Left forelimb (tissue), 1 donor: ENCODE data around the gene TMC8.
A peak's percentile ranks its signal among the peaks of the same experiment; 100 is the strongest.
"Not testable (repeated sequence)": the region's sequence is repeated elsewhere in the genome, so short reads cannot be mapped to it uniquely, and the experiment has no call there.

ENCODE experiments used
- DNase-seq: peaks from one replicate; pipeline ENCODE4 v3.0.0-alpha.2; 2018; ENCODE audit warnings: low spot score

TMC8 gene

DNA sequence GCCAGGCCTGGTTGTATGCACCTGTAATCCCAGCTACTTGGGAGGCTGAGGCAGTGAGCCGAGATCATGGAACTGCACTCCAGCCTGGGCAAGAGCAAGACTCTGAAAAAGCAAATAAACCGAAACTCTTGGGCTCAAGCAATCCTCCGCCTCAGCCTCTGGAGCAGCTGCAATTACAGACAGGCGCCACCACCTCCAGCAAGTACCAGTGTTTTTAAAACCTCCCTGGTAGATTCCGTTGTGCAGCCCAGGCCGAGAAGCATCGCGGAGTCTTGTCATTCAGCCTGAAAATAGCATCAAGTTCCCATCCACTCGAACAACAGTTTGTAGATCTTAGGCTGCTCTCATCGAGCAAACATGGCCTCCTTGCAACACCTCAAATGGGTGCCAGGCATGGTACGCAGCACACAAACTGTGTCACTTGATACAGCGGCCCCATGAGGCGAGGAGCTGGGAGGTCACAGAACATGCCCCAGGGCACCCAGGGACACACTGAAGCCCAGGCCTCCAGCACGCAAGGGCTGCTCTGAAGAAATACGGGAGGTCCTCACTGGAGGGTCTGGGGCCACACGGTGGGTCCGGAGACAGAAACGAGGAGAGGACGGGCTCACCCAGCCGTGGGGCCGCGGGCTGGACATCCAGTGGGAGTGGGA, 20.1 kb upstream of the TMC8 start:
- no peak for DNase-seq

GRCh38 chr17:78111016-78111726, 19.4 kb upstream of the TMC8 start:
- DNase-seq: no peak

- no peak for DNase-seq
Observed at GRCh38 chr17:78111727-78112517, 18.6 kb upstream of the TMC8 start.

- peak; percentile 88 for DNase-seq
Observed at GRCh38 chr17:78112518-78113471, 17.8 kb upstream of the TMC8 start.

- no peak for DNase-seq
Observed at GRCh38 chr17:78113804-78114785, 16.5 kb upstream of the TMC8 start.

DNA sequence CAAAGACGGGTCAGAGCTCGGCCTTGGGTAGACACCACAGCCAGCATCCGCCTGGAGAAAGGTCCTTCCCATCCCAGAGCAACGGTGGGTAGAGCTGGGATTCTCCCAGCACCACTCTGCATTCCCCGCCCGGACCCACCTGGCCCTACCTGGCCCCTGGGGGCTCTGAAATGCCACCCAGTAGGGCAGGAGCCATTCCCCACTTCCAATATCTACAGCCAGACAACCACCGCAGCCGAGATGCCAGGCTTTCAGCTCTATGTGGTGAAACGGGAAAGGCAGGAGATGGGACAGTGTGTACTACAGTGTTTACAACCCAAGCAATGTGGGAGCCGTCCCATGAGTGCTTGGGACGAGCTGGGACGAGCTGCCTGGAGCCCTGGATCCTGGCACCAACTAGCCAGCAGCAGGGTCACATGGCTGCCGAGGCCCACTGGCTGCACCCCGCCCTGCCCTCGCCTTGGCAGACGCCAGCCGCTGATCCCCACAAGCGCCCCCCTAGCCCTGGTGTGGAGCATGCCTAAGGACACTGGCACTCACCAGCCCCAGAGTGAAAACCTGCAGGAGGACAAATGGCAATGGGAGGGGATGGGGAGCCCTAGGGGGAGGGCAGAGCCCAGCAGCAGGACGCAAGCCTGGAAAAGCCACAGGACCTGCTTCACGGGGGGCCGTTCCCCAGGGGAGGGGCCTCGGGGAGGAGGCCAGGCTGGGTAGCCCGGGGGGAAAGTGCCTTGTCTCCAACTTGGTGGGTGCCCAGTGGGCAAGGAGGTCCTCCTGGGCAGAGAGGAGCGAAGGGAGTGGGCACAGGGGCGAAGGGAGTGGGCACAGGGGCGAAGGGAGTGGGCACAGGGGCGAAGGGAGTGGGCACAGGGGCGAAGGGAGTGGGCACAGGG, 15.5 kb upstream of the TMC8 start:
- DNase-seq: no peak

- not testable (repeated sequence) for DNase-seq
Observed at GRCh38 chr17:78115803-78116202, 14.8 kb upstream of the TMC8 start.

- DNase-seq: no peak
Observed at GRCh38 chr17:78116411-78116810, 14.2 kb upstream of the TMC8 start.

- DNase-seq: no peak
Observed at GRCh38 chr17:78117027-78117981, 13.3 kb upstream of the TMC8 start.

- no peak for DNase-seq
Observed at GRCh38 chr17:78118801-78119241, 11.8 kb upstream of the TMC8 start.

- no peak for DNase-seq
Observed at GRCh38 chr17:78120537-78120936, 10.0 kb upstream of the TMC8 start.

DNA sequence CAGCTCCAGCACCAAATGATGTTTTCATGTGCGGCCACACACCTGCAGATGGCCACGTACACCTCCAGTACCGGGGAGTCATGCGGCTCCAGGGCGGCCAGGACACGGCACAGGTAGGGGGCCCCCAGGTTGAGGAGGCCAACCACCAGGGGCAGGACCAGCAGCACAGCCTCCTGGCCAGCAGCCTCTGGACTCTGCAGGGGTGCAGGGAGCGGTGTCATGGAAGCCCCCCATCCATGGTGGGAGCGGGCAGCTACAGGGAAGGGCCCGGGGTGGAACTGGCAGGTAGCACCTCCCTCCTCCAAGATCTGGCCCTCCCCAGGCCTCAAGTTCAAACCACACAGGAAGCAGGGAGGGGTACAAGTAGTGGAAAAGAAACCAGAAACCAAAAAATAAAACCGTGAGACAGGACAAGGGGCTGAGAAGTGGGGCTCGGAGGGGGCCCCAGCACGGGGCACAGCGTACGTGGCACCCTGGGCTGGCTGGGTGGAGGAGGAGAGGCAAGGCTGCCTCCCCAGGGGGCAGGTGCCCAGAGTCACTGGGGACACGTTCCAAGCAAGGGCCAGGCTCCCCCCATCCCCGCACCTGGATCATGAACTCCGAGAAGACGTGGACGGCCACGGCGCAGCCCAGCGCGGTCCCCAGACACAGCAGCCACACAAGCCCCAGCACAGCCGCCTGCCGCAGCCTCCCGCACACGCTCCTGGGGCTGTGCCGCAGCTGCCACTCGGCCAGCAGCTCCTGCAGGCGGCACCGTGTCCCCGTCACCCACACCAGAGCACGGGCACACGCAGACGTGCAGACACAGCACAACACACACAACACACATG, 9.4 kb upstream of the TMC8 start:
- no peak for DNase-seq

DNA sequence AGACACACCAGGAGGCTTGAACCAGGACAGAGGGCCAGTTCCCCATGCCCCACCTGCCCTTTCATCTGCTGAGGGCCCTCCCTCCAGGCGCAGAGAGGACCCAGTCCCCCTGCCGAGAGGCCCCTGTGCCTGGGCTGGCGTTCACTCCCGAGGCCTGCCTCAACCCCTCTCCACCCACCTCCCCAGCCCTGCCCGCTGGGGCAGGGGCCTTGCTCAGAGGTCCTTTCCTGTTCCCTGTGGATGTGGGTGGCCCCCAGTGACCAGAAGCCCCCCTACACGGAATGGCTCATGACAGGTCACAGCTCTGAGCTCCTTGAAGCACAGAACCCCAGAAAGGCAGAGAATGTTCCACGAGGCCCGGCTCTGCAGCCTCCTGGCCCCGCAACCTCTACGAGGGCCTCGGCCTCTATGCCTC, 8.8 kb upstream of the TMC8 start:
- no peak for DNase-seq

- no peak for DNase-seq
Observed at GRCh38 chr17:78122216-78122930, 8.2 kb upstream of the TMC8 start.

DNA sequence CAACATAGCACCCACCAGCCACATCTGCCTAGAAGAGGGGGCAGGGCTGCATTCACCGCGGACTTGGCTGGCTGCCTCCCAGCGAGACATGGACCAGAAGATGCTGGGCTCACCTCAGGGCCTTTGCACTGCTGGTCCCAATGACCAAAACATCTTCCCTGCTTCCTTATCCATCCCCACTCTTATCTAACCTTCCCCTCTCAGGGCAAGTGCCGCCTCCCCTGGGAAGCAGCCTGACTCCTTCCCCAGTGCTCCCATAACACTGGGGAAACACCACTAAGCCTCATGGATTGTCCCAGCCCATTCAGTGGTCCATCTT, 7.7 kb upstream of the TMC8 start:
- DNase-seq: no peak

- DNase-seq: no peak
Observed at GRCh38 chr17:78123258-78123929, 7.2 kb upstream of the TMC8 start.
